ENCODE results near the gene PHYHIPL.

- TF ChIP-seq CTCF (IDR thresholded peaks at IDR 0.05) (no peak), POLR2A (IDR thresholded peaks at IDR 0.05) (no peak)
Measured at GRCh38 chr10:59190332-59190731, 13.9 kb downstream of the PHYHIPL start.

All from thyroid gland (tissue), 4 donors.